Osteocyte (in vitro differentiated cells): ENCODE data around the gene MTCL1. TPM values are rescaled to one million over a fixed set of nuclear protein-coding genes. Genes with fewer than 3 reads are reported as not detected.

Source experiments
- DNase-seq: peaks from one replicate; pipeline ENCODE4 v3.0.0; 2021; ENCODE audit warnings: mixed read lengths; ENCODE audit not compliant: unreplicated experiment; ENCODE audit errors: extremely low spot score
- H3K27ac Mint-ChIP-seq: one replicate; pipeline ENCODE4 v1.8.0; 2021; ENCODE audit warnings: mild to moderate bottlenecking, mixed read lengths; ENCODE audit not compliant: unreplicated experiment
- H3K27me3 Mint-ChIP-seq: one replicate; pipeline ENCODE4 v1.8.0; 2021; ENCODE audit warnings: mixed read lengths; ENCODE audit not compliant: unreplicated experiment
- H3K36me3 Mint-ChIP-seq: one replicate; pipeline ENCODE4 v1.8.0; 2021; ENCODE audit warnings: mixed read lengths; ENCODE audit not compliant: unreplicated experiment
- H3K4me1 Mint-ChIP-seq: one replicate; pipeline ENCODE4 v1.8.0; 2021; ENCODE audit warnings: mixed read lengths; ENCODE audit not compliant: unreplicated experiment
- H3K4me3 Mint-ChIP-seq: one replicate; pipeline ENCODE4 v1.8.0; 2021; ENCODE audit warnings: mild to moderate bottlenecking, moderate library complexity, mixed read lengths; ENCODE audit not compliant: unreplicated experiment
- H3K9me3 Mint-ChIP-seq: one replicate; pipeline ENCODE4 v1.8.0; 2021; ENCODE audit warnings: mixed read lengths; ENCODE audit not compliant: unreplicated experiment
- CTCF ChIP-seq: fragments of 200-600 bp; sonication (generic); IDR thresholded peaks from 2 replicates; pipeline ENCODE4 v1.5.0; 2021; ENCODE audit warnings: antibody characterized with exemption, mild to moderate bottlenecking, moderate library complexity
- total RNA-seq: library from RNA; stranded (reverse); gene quantifications from 2 replicates; pipeline ENCODE4 v1.2.1, GENCODE V29; 2021

Gene MTCL1
- total RNA-seq, 1 donor from 2014 or later = 56.9 TPM

- no peak for TF ChIP-seq CTCF
- DNase-seq = peak; percentile 8
- H3K9me3 Mint-ChIP-seq = no peaks in the 10 kb centered on the region
- no peaks in the 10 kb centered on the region for H3K27me3 Mint-ChIP-seq
- H3K36me3 Mint-ChIP-seq = no peaks in the 10 kb centered on the region
- no peak overlapping the region for H3K4me3 Mint-ChIP-seq
- peaks cover 3% of the 10 kb centered on the region for H3K4me1 Mint-ChIP-seq
- no peak overlapping the region for H3K27ac Mint-ChIP-seq
These were observed 10.5 kb upstream of the MTCL1 start for GRCh38 chr18:8694891-8695290.

DNA sequence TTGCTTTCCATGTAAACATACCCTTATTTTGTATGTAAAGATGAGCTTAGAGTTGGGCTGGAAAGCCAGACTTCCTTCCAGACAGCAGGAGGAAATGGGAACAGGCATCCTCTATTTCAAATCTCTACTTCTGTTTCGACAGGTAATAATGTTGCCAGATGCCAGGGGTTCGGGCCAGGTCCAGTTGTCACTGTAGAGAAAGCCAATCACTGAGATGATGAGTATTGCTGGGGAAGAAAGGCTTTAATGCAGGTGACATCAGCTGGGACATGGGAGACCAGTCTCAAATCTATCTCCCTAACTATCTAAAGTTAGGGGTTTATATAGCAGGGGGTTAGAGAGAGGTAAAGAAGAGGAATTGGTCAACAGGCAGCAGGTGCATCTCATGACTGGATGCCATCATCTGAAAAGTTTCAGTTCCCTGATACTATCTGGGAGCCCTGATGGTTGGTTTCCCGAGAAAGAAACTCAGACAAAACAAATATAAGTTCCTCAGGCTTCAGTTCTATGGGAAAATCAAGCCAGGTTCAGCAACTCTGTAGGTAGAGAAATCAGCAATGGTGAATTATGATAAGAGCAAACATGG is 9.3 kb upstream of the MTCL1 start:
- Mint-ChIP-seq H3K9me3 (no peaks in the 10 kb centered on the region), H3K27me3 (no peaks in the 10 kb centered on the region), H3K4me3 (no peak overlapping the region), H3K4me1 (peaks cover 4% of the 10 kb centered on the region), H3K36me3 (no peaks in the 10 kb centered on the region), H3K27ac (no peak overlapping the region)
- no peak for TF ChIP-seq CTCF
- DNase-seq = no peak

DNA sequence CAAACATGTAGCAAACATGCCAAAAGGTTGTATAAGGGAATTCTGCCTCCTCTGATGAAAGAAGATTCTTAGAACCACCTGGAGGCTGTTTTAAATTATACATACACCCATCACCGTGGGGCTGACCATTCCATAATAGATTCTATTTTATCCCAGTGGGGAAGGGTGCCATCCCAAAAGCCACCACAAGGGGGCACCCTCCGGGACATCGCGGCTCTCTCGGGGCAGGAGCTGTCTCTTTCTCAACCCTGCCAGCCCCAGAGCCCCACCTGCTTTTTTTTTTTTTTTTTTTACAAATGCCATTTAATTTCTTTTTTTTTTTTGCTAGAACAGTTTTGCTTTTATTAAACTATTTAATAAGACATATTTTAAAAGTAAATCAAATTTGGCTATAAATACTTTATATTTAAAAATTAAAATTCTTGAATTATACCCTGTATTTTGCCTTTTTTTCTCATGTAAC is 8.6 kb upstream of the MTCL1 start:
- H3K27ac Mint-ChIP-seq = no peak overlapping the region

DNA sequence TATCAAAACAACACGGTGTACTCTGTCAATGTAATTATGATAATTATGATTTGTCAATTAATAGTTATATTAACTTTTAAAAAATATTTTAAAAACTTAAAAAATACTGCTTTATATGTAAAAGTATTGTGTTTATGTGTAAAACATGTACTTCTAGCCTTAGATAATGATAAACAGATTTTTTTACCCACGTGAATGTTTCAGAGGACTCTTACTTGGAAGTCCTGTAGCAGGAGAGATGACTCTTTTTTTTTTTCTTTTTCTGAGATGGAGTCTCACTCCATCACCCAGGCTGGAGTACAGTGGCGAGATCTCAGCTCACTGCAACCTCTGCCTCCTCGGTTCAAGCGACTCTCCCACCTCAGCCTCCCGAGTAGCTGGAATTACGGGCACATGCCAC is 6.2 kb upstream of the MTCL1 start:
- DNase-seq = no peak
- H3K27me3 Mint-ChIP-seq = no peaks in the 10 kb centered on the region
- no peaks in the 10 kb centered on the region for H3K9me3 Mint-ChIP-seq
- H3K27ac Mint-ChIP-seq = no peak overlapping the region
- no peak for TF ChIP-seq CTCF
- peaks cover 18% of the 10 kb centered on the region for H3K4me1 Mint-ChIP-seq
- no peak overlapping the region for H3K4me3 Mint-ChIP-seq
- no peaks in the 10 kb centered on the region for H3K36me3 Mint-ChIP-seq

More for the DNA sequence above, 8.6 kb upstream of the MTCL1 start:
- H3K9me3 Mint-ChIP-seq = no peaks in the 10 kb centered on the region
- H3K36me3 Mint-ChIP-seq = no peaks in the 10 kb centered on the region
- peak; percentile 88 for TF ChIP-seq CTCF
- no peak overlapping the region for H3K4me3 Mint-ChIP-seq
- peak; percentile 95 for DNase-seq
- peaks cover 12% of the 10 kb centered on the region for H3K4me1 Mint-ChIP-seq
- no peaks in the 10 kb centered on the region for H3K27me3 Mint-ChIP-seq

- H3K27me3 Mint-ChIP-seq = no peaks in the 10 kb centered on the region
- H3K9me3 Mint-ChIP-seq = no peaks in the 10 kb centered on the region
- H3K36me3 Mint-ChIP-seq = no peaks in the 10 kb centered on the region
- no peak overlapping the region for H3K27ac Mint-ChIP-seq
- no peak for TF ChIP-seq CTCF
- no peak overlapping the region for H3K4me3 Mint-ChIP-seq
- peaks cover 23% of the 10 kb centered on the region for H3K4me1 Mint-ChIP-seq
- DNase-seq = no peak
These were observed 5.4 kb upstream of the MTCL1 start for GRCh38 chr18:8699948-8700347.
